ENCODE measurements around the gene CDC73. TPM values are rescaled to one million over a fixed set of nuclear protein-coding genes. Genes with fewer than 3 reads are reported as not detected.

The CDC73 gene
- total and polyA plus RNA-seq, 9 of the 15 experiments (the other 6 are each of a cell fraction or from before 2014, with no cell fraction given), result 19.0 to 61.7 (median 30.1) TPM

GRCh38 chr1:193104502-193104906, 17.3 kb upstream of the CDC73 start (continued):
- TF ChIP-seq STAT6 (CRISPR knock-in tag; IDR thresholded peaks at IDR 0.05) (peak; percentile 28; the same call in 1 of the 2 replicates), CEBPB (tag; IDR thresholded peaks at IDR 0.05) (0 out of 2 replicates have a peak, but pooled peaks have one; percentile 20), SMC3 (conservative IDR thresholded peaks at IDR 0.05; ENCODE audit: insufficient read depth, low read depth, low read length) (no peak), CREM (IDR thresholded peaks at IDR 0.05; ENCODE audit: low read depth) (no peak), KDM1A (IDR thresholded peaks at IDR 0.05) (no peak), GABPB1 (CRISPR knock-in tag; IDR thresholded peaks at IDR 0.05) (no peak), KAT7 (CRISPR knock-in tag; IDR thresholded peaks at IDR 0.05; ENCODE audit: borderline replicate concordance) (no peak), ZNF561 (CRISPR knock-in tag; conservative IDR thresholded peaks at IDR 0.05) (no peak), POLR3A (IDR thresholded peaks at IDR 0.05; ENCODE audit: borderline replicate concordance, extremely low read depth, insufficient read depth, insufficient read length) (no peak), MEIS2 (IDR thresholded peaks at IDR 0.05; ENCODE audit: partially characterized antibody) (no peak), HMGN3 (IDR thresholded peaks at IDR 0.05; ENCODE audit: borderline replicate concordance, extremely low read depth, insufficient read length, low read depth, low read length) (peak; percentile 74), POLR2AphosphoS5 (IDR thresholded peaks at IDR 0.05; ENCODE audit: control insufficient read depth, insufficient read depth, low read depth, low read length) (no peak), ZNF274 (IDR thresholded peaks at IDR 0.05; ENCODE audit: borderline replicate concordance, low read depth, low read length) (no peak), ZNF316 (IDR thresholded peaks at IDR 0.05) (no peak), ZFPM2 (CRISPR knock-in tag; IDR thresholded peaks at IDR 0.05) (no peak), SUPT5H (IDR thresholded peaks at IDR 0.05) (no peak), CBX1 (IDR thresholded peaks at IDR 0.05; ENCODE audit: low read depth) (no peak), CTBP1 (IDR thresholded peaks at IDR 0.05; ENCODE audit: borderline replicate concordance) (peak; percentile 9; the same call in 1 of the 2 replicates), RB1 (IDR thresholded peaks at IDR 0.05; ENCODE audit: low read depth) (peak; percentile 20; the same call in 1 of the 2 replicates), EZH2 (IDR thresholded peaks at IDR 0.05; ENCODE audit: borderline replicate concordance, low read depth, low read length) (no peak), FIP1L1 (IDR thresholded peaks at IDR 0.05; ENCODE audit: low read depth, low read length, poor library complexity, severe bottlenecking) (no peak), MYC (IDR thresholded peaks at IDR 0.05; ENCODE audit: low read depth, low read length) (no peak), MYC (CRISPR knock-in tag; IDR thresholded peaks at IDR 0.05; ENCODE audit: borderline replicate concordance, low read depth) (no peak), ELK1 (CRISPR knock-in tag; IDR thresholded peaks at IDR 0.05) (no peak), STAT5B (CRISPR knock-in tag; IDR thresholded peaks at IDR 0.05) (no peak), CBX2 (IDR thresholded peaks at IDR 0.05; ENCODE audit: insufficient read depth, low read length, poor library complexity, severe bottlenecking) (no peak)
